GOT3 (cell line): Measurements from ENCODE around the gene TAF5L.

Experiments used
- DNase-seq: peaks from one replicate; lab custom pipeline; 2025; ENCODE audit warnings: mixed read lengths; lab: John Stamatoyannopoulos, UW

TAF5L gene

GRCh38 chr1:229625915-229626831, at the start of gene TAF5L, which contains the start of gene URB2:
Gene TAF5L (minus strand): TSS chr1:229626122. CDS start chr1:229614482, 11,640 bp downstream.
Gene URB2 (plus strand): TSS chr1:229626247. CDS start chr1:229627634, 1,387 bp downstream.
- peak; percentile 95 for DNase-seq

- no peak for DNase-seq
Observed at GRCh38 chr1:229675396-229675795, 49.5 kb upstream of the TAF5L start.

- DNase-seq = no peak
Observed at GRCh38 chr1:229674042-229674441, 48.1 kb upstream of the TAF5L start.

- DNase-seq = no peak
Observed at GRCh38 chr1:229672246-229672645, 46.3 kb upstream of the TAF5L start.

GRCh38 chr1:229671310-229671709, 45.4 kb upstream of the TAF5L start:
- no peak for DNase-seq

GRCh38 chr1:229669333-229669732, 43.4 kb upstream of the TAF5L start:
- DNase-seq = no peak

- DNase-seq = no peak
Observed at GRCh38 chr1:229666585-229666984, 40.7 kb upstream of the TAF5L start.

- DNase-seq = no peak
Observed at GRCh38 chr1:229665912-229666558, 40.1 kb upstream of the TAF5L start.

GRCh38 chr1:229664133-229664689, 38.3 kb upstream of the TAF5L start:
- no peak for DNase-seq

- DNase-seq = no peak
Observed at GRCh38 chr1:229661897-229662296, 36.0 kb upstream of the TAF5L start.

- DNase-seq = peak; percentile 71
Observed at GRCh38 chr1:229661022-229661877, 35.3 kb upstream of the TAF5L start.

GRCh38 chr1:229657993-229658755, 32.3 kb upstream of the TAF5L start:
- no peak for DNase-seq

- no peak for DNase-seq
Observed at GRCh38 chr1:229655781-229656180, 29.9 kb upstream of the TAF5L start.

GRCh38 chr1:229653420-229653819, 27.5 kb upstream of the TAF5L start:
- DNase-seq = no peak

- DNase-seq = no peak
Observed at GRCh38 chr1:229651546-229651945, 25.6 kb upstream of the TAF5L start.

GRCh38 chr1:229650045-229650444, 24.1 kb upstream of the TAF5L start:
- DNase-seq = no peak

GRCh38 chr1:229648406-229648805, 22.5 kb upstream of the TAF5L start:
- no peak for DNase-seq

- DNase-seq = no peak
Observed at GRCh38 chr1:229645324-229645993, 19.5 kb upstream of the TAF5L start.

GRCh38 chr1:229643996-229644745, 18.2 kb upstream of the TAF5L start:
- DNase-seq = no peak

GRCh38 chr1:229642970-229643369, 17.0 kb upstream of the TAF5L start:
- DNase-seq = no peak
